ENCODE measurements around the gene RNF223. TPM values are rescaled to one million over a fixed set of nuclear protein-coding genes. Genes with fewer than 3 reads are reported as not detected.

RNF223 gene
- total RNA-seq, 1 donor from 2014 or later, result 9.0 TPM

- no peak for FAIRE-seq
- no peak for DNase-seq (ENCODE audit: low read depth)
Measured at GRCh38 chr1:1088801-1089680, 14.9 kb upstream of the RNF223 start.

GRCh38 chr1:1088029-1088800, 14.1 kb upstream of the RNF223 start:
- H3K36me3 ChIP-seq (ENCODE audit: control insufficient read depth, insufficient read depth, low read length), result no peaks in the 10 kb centered on the region
- TF ChIP-seq CTCF (IDR thresholded peaks at IDR 0.05; ENCODE audit: insufficient read depth, low read length, severe bottlenecking), result no peak
- DNase-seq (ENCODE audit: low read depth) (no peak), FAIRE-seq (no peak)
- H3K4me3 ChIP-seq (ENCODE audit: low read depth, low read length), result no peak overlapping the region
- no peaks in the 10 kb centered on the region for H3K27me3 ChIP-seq (ENCODE audit: control insufficient read depth, insufficient read depth, low read length)

More at GRCh38 chr1:1088801-1089680, 14.9 kb upstream of the RNF223 start:
- H3K36me3 ChIP-seq (ENCODE audit: control insufficient read depth, insufficient read depth, low read length), result no peaks in the 10 kb centered on the region
- H3K27me3 ChIP-seq (ENCODE audit: control insufficient read depth, insufficient read depth, low read length), result no peaks in the 10 kb centered on the region
- TF ChIP-seq CTCF (IDR thresholded peaks at IDR 0.05; ENCODE audit: insufficient read depth, low read length, severe bottlenecking), result no peak
- no peak overlapping the region for H3K4me3 ChIP-seq (ENCODE audit: low read depth, low read length)

- DNase-seq (ENCODE audit: low read depth) (no peak), FAIRE-seq (no peak)
- Histone ChIP-seq H3K27me3 (ENCODE audit: control insufficient read depth, insufficient read depth, low read length) (no peaks in the 10 kb centered on the region), H3K4me3 (ENCODE audit: low read depth, low read length) (no peak overlapping the region), H3K36me3 (ENCODE audit: control insufficient read depth, insufficient read depth, low read length) (no peaks in the 10 kb centered on the region)
- no peak for TF ChIP-seq CTCF (IDR thresholded peaks at IDR 0.05; ENCODE audit: insufficient read depth, low read length, severe bottlenecking)
Measured at GRCh38 chr1:1087351-1088028, 13.4 kb upstream of the RNF223 start.

GRCh38 chr1:1086911-1087341, 12.8 kb upstream of the RNF223 start:
- no peak for DNase-seq (ENCODE audit: low read depth)
- no peak overlapping the region for H3K4me3 ChIP-seq (ENCODE audit: low read depth, low read length)
- no peaks in the 10 kb centered on the region for H3K36me3 ChIP-seq (ENCODE audit: control insufficient read depth, insufficient read depth, low read length)
- H3K27me3 ChIP-seq (ENCODE audit: control insufficient read depth, insufficient read depth, low read length), result no peaks in the 10 kb centered on the region
- FAIRE-seq, result no peak
- no peak for TF ChIP-seq CTCF (IDR thresholded peaks at IDR 0.05; ENCODE audit: insufficient read depth, low read length, severe bottlenecking)

GRCh38 chr1:1085911-1086841, 12.1 kb upstream of the RNF223 start:
- DNase-seq (ENCODE audit: low read depth), result no peak
- no peaks in the 10 kb centered on the region for H3K36me3 ChIP-seq (ENCODE audit: control insufficient read depth, insufficient read depth, low read length)
- no peak for TF ChIP-seq CTCF (IDR thresholded peaks at IDR 0.05; ENCODE audit: insufficient read depth, low read length, severe bottlenecking)
- no peak for FAIRE-seq
- H3K4me3 ChIP-seq (ENCODE audit: low read depth, low read length), result no peak overlapping the region
- H3K27me3 ChIP-seq (ENCODE audit: control insufficient read depth, insufficient read depth, low read length), result no peaks in the 10 kb centered on the region

All from bronchial epithelial cell (primary cell).